H9 (cell line): ENCODE results near the gene DACT2. TPM values are rescaled to one million over a fixed set of nuclear protein-coding genes. Genes with fewer than 3 reads are reported as not detected.

Experiments used
- DNase-seq: peaks from one replicate; pipeline ENCODE4 v3.0.0-alpha.2; 2017
- H2AFZ ChIP-seq: one replicate; pipeline ENCODE4 v1.6.1; 2013; ENCODE audit warnings: mild to moderate bottlenecking, low read length, control low read depth, moderate library complexity
- H2AK5ac ChIP-seq: 2 replicates; pipeline ENCODE4 v1.6.1; 2013; ENCODE audit warnings: low read length, control low read depth, mixed read lengths; ENCODE audit not compliant: insufficient read length
- H2BK120ac ChIP-seq: one replicate; pipeline ENCODE4 v1.6.1; 2013; ENCODE audit warnings: low read depth, mild to moderate bottlenecking, low read length, control low read depth, inconsistent platforms; ENCODE audit not compliant: poor library complexity, severe bottlenecking
- H2BK12ac ChIP-seq: 2 replicates; pipeline ENCODE4 v1.6.1; 2013; ENCODE audit warnings: low read length, control low read depth, mixed read lengths, low read depth; ENCODE audit not compliant: insufficient read length
- H2BK15ac ChIP-seq: 2 replicates; pipeline ENCODE4 v1.6.1; 2013; ENCODE audit warnings: low read depth, low read length, control low read depth
- H2BK20ac ChIP-seq: one replicate; pipeline ENCODE4 v1.6.1; 2013; ENCODE audit warnings: low read depth, mild to moderate bottlenecking, low read length, control low read depth, inconsistent platforms; ENCODE audit not compliant: poor library complexity, severe bottlenecking
- H2BK5ac ChIP-seq: 2 replicates; pipeline ENCODE4 v1.6.1; 2013; ENCODE audit warnings: low read length, control low read depth, mixed read lengths; ENCODE audit not compliant: insufficient read length
- H3K14ac ChIP-seq: 2 replicates; pipeline ENCODE4 v1.6.1; 2013; ENCODE audit warnings: low read length, control low read depth; ENCODE audit not compliant: insufficient read depth
- H3K18ac ChIP-seq: 2 replicates; pipeline ENCODE4 v1.6.1; 2013; ENCODE audit warnings: low read depth, mild to moderate bottlenecking, mixed read lengths, low read length, control low read depth; ENCODE audit not compliant: insufficient read length
- H3K23ac ChIP-seq: 2 replicates; pipeline ENCODE4 v1.6.1; 2013; ENCODE audit warnings: low read length, control low read depth, mixed read lengths, low read depth; ENCODE audit not compliant: insufficient read length
- H3K23me2 ChIP-seq: 2 replicates; pipeline ENCODE4 v1.6.1; 2013; ENCODE audit warnings: low read depth, mild to moderate bottlenecking, mixed read lengths, low read length, control low read depth; ENCODE audit not compliant: insufficient read length, poor library complexity, severe bottlenecking
- H3K27ac ChIP-seq: 2 replicates; pipeline ENCODE4 v1.5.1; 2013; ENCODE audit warnings: low read length, control low read depth, mixed read lengths, low read depth; ENCODE audit not compliant: insufficient read length
- H3K27me3 ChIP-seq: 2 replicates; pipeline ENCODE4 v1.6.1; 2013; ENCODE audit warnings: low read length, control low read depth, inconsistent platforms; ENCODE audit not compliant: insufficient read depth
- H3K4ac ChIP-seq: 2 replicates; pipeline ENCODE4 v1.6.1; 2013; ENCODE audit warnings: low read depth, mild to moderate bottlenecking, control low read depth, inconsistent platforms, low read length, moderate library complexity
- H3K4me1 ChIP-seq: 2 replicates; pipeline ENCODE4 v1.6.1; 2013; ENCODE audit warnings: low read length, control low read depth, inconsistent platforms; ENCODE audit not compliant: insufficient read depth
- H3K4me2 ChIP-seq: 2 replicates; pipeline ENCODE4 v1.6.1; 2013; ENCODE audit warnings: low read length, control low read depth, mixed read lengths; ENCODE audit not compliant: insufficient read length, insufficient read depth
- H3K56ac ChIP-seq: 2 replicates; pipeline ENCODE4 v1.6.1; 2013; ENCODE audit warnings: low read depth, mild to moderate bottlenecking, mixed read lengths, low read length, control low read depth; ENCODE audit not compliant: insufficient read length
- H3K79me1 ChIP-seq: 2 replicates; pipeline ENCODE4 v1.6.1; 2013; ENCODE audit warnings: low read depth, mild to moderate bottlenecking, moderate library complexity, low read length, control low read depth, inconsistent platforms; ENCODE audit not compliant: insufficient read depth, poor library complexity, severe bottlenecking
- H3K79me2 ChIP-seq: 2 replicates; pipeline ENCODE4 v1.6.1; 2013; ENCODE audit warnings: low read length, control low read depth, inconsistent platforms; ENCODE audit not compliant: insufficient read depth
- H3K9ac ChIP-seq: 2 replicates; pipeline ENCODE4 v1.6.1; 2013; ENCODE audit warnings: low read length, control low read depth, mixed read lengths; ENCODE audit not compliant: insufficient read length; ENCODE audit errors: extremely low read depth
- H3K9me3 ChIP-seq: one replicate; pipeline ENCODE4 v1.6.1; 2013; ENCODE audit warnings: low read depth, low read length, inconsistent platforms; ENCODE audit not compliant: control insufficient read depth
- H3T11ph ChIP-seq: one replicate; pipeline ENCODE4 v1.6.1; 2013; ENCODE audit warnings: mild to moderate bottlenecking, low read length, control low read depth, inconsistent platforms
- H4K20me1 ChIP-seq: one replicate; pipeline ENCODE4 v1.6.1; 2013; ENCODE audit not compliant: control insufficient read depth, insufficient read length, insufficient read depth
- H4K5ac ChIP-seq: 2 replicates; pipeline ENCODE4 v1.6.1; 2013; ENCODE audit warnings: low read depth, mild to moderate bottlenecking, mixed read lengths, low read length, control low read depth; ENCODE audit not compliant: insufficient read length
- H4K8ac ChIP-seq: replicated peaks from 2 replicates; pipeline ENCODE4 v1.6.1; 2013; ENCODE audit warnings: low read length, control low read depth, mixed read lengths, low read depth; ENCODE audit not compliant: insufficient read length
- H4K91ac ChIP-seq: 2 replicates; pipeline ENCODE4 v1.6.1; 2013; ENCODE audit warnings: low read depth, mild to moderate bottlenecking, moderate library complexity, mixed read lengths, low read length, control low read depth; ENCODE audit not compliant: insufficient read length
- H3K27ac Mint-ChIP-seq, 3 experiments: 2 replicates in 2 of 3; 3 replicates in 1 of 3; pipeline ENCODE4 v1.8.0; 2020 to 2021; ENCODE audit warnings: mixed read lengths in 3 of 3, mild to moderate bottlenecking in 1 of 3, moderate library complexity in 1 of 3
- H3K27me3 Mint-ChIP-seq: 2 replicates; pipeline ENCODE4 v1.8.0; 2021; ENCODE audit warnings: low read depth, mild to moderate bottlenecking, moderate library complexity, mixed read lengths
- H3K36me3 Mint-ChIP-seq, 3 experiments: 2 replicates in 2 of 3; 3 replicates in 1 of 3; pipeline ENCODE4 v1.8.0; 2020 to 2021; ENCODE audit warnings: low read depth in 3 of 3, mixed read lengths in 3 of 3; ENCODE audit not compliant: insufficient read depth in 1 of 3
- H3K4me1 Mint-ChIP-seq, 2 experiments: 2 replicates each; pipeline ENCODE4 v1.8.0; 2020; ENCODE audit warnings: mixed read lengths in 2 of 2
- H3K4me3 Mint-ChIP-seq, 2 experiments: 2 replicates in 1 of 2; 3 replicates in 1 of 2; pipeline ENCODE4 v1.8.0; 2020 to 2021; ENCODE audit warnings: mild to moderate bottlenecking in 2 of 2, mixed read lengths in 2 of 2, moderate library complexity in 1 of 2
- H3K9me3 Mint-ChIP-seq, 2 experiments: 2 replicates in 1 of 2; 3 replicates in 1 of 2; pipeline ENCODE4 v1.8.0; 2020; ENCODE audit warnings: mild to moderate bottlenecking in 2 of 2, mixed read lengths in 2 of 2, moderate library complexity in 1 of 2
- CTCF ChIP-seq: fragments of 200-600 bp; sonication (generic); conservative IDR thresholded peaks from 3 replicates; pipeline ENCODE4 v1.8.0; 2021; ENCODE audit warnings: antibody characterized with exemption, mild to moderate bottlenecking
- WGBS: extraction: QIAGEN DNeasy Blood & Tissue Kit; methylation state at CpG from one replicate; pipeline ENCODE4 v1.1.7; 2013; ENCODE audit warnings: missing lambda C conversion rate, low lambda C conversion rate, mixed read lengths; ENCODE audit not compliant: insufficient read length; ENCODE audit errors: extremely low coverage; 5-methylcytosine and 5-hydroxymethylcytosine counted together
- total RNA-seq: library from RNA; stranded (reverse); gene quantifications from 2 replicates; pipeline ENCODE4 v1.2.1, GENCODE V29; 2021

The DACT2 gene
- total RNA-seq, 1 experiment from 2014 or later, result 1.8 TPM

GRCh38 chr6:168349718-168350210, 30.2 kb upstream of the DACT2 start:
- no peaks in the 10 kb centered on the region; a peak in 1 of 7 replicates for H3K36me3 Mint-ChIP-seq
- no peak overlapping the region for H2AFZ ChIP-seq
- peaks cover 4% of the 10 kb centered on the region; the same call in 1 of the 2 replicates for H3K27me3 Mint-ChIP-seq
- no peak overlapping the region for H2BK15ac ChIP-seq
- no peaks in the 10 kb centered on the region for H3K23me2 ChIP-seq
- H3K4ac ChIP-seq, result no peak overlapping the region
- no peak overlapping the region for H2AK5ac ChIP-seq
- no peak overlapping the region for H2BK5ac ChIP-seq
- H2BK120ac ChIP-seq, result no peak overlapping the region
- H3K18ac ChIP-seq, result no peak overlapping the region
- no peak overlapping the region for H4K91ac ChIP-seq
- no peak for DNase-seq
- no peak overlapping the region for H3K27ac ChIP-seq
- H2BK12ac ChIP-seq, result no peak overlapping the region
- H3K9me3 ChIP-seq, result no peaks in the 10 kb centered on the region
- H4K20me1 ChIP-seq, result no peaks in the 10 kb centered on the region
- no peaks in the 10 kb centered on the region for H3K79me1 ChIP-seq
- no peak overlapping the region for H3K4me2 ChIP-seq
- H4K5ac ChIP-seq, result no peak overlapping the region
- no peaks in the 10 kb centered on the region for H3K27me3 ChIP-seq
- no peak overlapping the region for H3K23ac ChIP-seq
- WGBS, result no CpG with 5 or more reads among the region's 4 CpGs
- no peak for TF ChIP-seq CTCF
- no peaks in the 10 kb centered on the region for H3K79me2 ChIP-seq
- no peak overlapping the region for H3K4me3 Mint-ChIP-seq
- H2BK20ac ChIP-seq, result no peak overlapping the region
- no peak overlapping the region for H3K9ac ChIP-seq
- H3K4me1 ChIP-seq, result no peaks in the 10 kb centered on the region
- no peak overlapping the region for H3K14ac ChIP-seq
- H4K8ac ChIP-seq, result no peak overlapping the region
- H3K4me1 Mint-ChIP-seq, result peaks cover 8 to 13% of the 10 kb centered on the region in 2 experiments; a peak in 3 of 4 replicates
- H3T11ph ChIP-seq, result no peak overlapping the region
- no peaks in the 10 kb centered on the region; a peak in 2 of 5 replicates for H3K9me3 Mint-ChIP-seq
- peak overlapping the region in 1 of 3 experiments; percentile 54; a peak in 1 of 7 replicates for H3K27ac Mint-ChIP-seq
- no peak overlapping the region for H3K56ac ChIP-seq
